RWPE2 (cell line): ENCODE results near the gene RAB3GAP1.
A peak's percentile ranks its signal among the peaks of the same experiment; 100 is the strongest.

Experiments
- ATAC-seq: fragments of 200-7000 bp; cut with Tn5 transposase; 3 replicates; pipeline ENCODE4 v1.9.1; 2021; ENCODE audit warnings: low read depth
- DNase-seq: peaks from one replicate; pipeline ENCODE4 v3.0.0-alpha.2; 2020; ENCODE audit warnings: low spot score
- H3K27ac ChIP-seq: fragments of 450-650 bp; 2 replicates; pipeline ENCODE4 v1.5.1; 2017; ENCODE audit warnings: mild to moderate bottlenecking; ENCODE audit not compliant: poor library complexity, severe bottlenecking
- H3K27me3 ChIP-seq: fragments of 250-450 bp; sonication (Bioruptor Pico); 2 replicates; pipeline ENCODE4 v1.5.1; 2021; ENCODE audit warnings: mild to moderate bottlenecking, moderate library complexity; ENCODE audit not compliant: insufficient read depth, poor library complexity, severe bottlenecking
- H3K36me3 ChIP-seq: fragments of 250-450 bp; sonication (Bioruptor Pico); 2 replicates; pipeline ENCODE4 v1.5.1; 2020; ENCODE audit warnings: low read depth, mild to moderate bottlenecking, moderate library complexity
- H3K4me1 ChIP-seq: fragments of 250-450 bp; sonication (Bioruptor Pico); 2 replicates; pipeline ENCODE4 v1.5.1; 2021; ENCODE audit warnings: mild to moderate bottlenecking, moderate library complexity; ENCODE audit not compliant: insufficient read depth, poor library complexity, severe bottlenecking
- H3K4me3 ChIP-seq: fragments of 250-450 bp; sonication (Bioruptor Pico); 2 replicates; pipeline ENCODE4 v1.5.1; 2021; ENCODE audit warnings: mild to moderate bottlenecking, moderate library complexity; ENCODE audit not compliant: severe bottlenecking
- H3K9me3 ChIP-seq: fragments of 250-450 bp; sonication (Bioruptor Pico); 2 replicates; pipeline ENCODE4 v1.5.1; 2021; ENCODE audit warnings: mild to moderate bottlenecking, moderate library complexity; ENCODE audit not compliant: severe bottlenecking
- TF ChIP-seq, protein P1 (sequence below): fragments of 450-650 bp; IDR thresholded peaks from one replicate; pipeline ENCODE4 v1.5.1; 2017; ENCODE audit warnings: mild to moderate bottlenecking, moderate library complexity; ENCODE audit not compliant: poor library complexity, severe bottlenecking

RAB3GAP1 gene

DNA sequence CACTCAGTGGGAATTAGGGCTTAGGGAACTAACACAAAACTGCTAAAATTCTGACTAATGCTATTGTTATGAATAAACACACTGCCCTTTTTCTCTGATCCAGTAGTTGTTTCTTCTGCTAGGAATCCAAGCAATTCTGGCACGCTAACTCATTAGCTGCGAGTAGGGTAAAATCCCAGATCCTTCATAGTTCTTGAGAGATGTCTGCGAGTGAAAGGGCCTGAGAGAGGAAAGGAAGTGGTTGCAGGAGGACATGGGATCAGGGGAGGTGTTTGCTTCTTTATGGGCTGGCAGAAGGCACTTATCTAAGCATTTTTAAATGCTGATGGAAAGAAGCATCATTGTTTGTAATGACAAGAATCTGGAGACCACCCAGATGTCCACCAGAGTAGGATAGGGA, 14.3 kb upstream of the RAB3GAP1 start:
- H3K27me3 ChIP-seq: no peaks in the 10 kb centered on the region
- H3K4me3 ChIP-seq: no peak overlapping the region
- DNase-seq (no peak), ATAC-seq (no peak)
- peaks cover 2% of the 10 kb centered on the region for H3K9me3 ChIP-seq
- no peaks in the 10 kb centered on the region for H3K36me3 ChIP-seq
- no peaks in the 10 kb centered on the region for H3K4me1 ChIP-seq
- H3K27ac ChIP-seq: no peak overlapping the region
- TF ChIP-seq, protein P1, sequence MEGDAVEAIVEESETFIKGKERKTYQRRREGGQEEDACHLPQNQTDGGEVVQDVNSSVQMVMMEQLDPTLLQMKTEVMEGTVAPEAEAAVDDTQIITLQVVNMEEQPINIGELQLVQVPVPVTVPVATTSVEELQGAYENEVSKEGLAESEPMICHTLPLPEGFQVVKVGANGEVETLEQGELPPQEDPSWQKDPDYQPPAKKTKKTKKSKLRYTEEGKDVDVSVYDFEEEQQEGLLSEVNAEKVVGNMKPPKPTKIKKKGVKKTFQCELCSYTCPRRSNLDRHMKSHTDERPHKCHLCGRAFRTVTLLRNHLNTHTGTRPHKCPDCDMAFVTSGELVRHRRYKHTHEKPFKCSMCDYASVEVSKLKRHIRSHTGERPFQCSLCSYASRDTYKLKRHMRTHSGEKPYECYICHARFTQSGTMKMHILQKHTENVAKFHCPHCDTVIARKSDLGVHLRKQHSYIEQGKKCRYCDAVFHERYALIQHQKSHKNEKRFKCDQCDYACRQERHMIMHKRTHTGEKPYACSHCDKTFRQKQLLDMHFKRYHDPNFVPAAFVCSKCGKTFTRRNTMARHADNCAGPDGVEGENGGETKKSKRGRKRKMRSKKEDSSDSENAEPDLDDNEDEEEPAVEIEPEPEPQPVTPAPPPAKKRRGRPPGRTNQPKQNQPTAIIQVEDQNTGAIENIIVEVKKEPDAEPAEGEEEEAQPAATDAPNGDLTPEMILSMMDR: no peak

DNA sequence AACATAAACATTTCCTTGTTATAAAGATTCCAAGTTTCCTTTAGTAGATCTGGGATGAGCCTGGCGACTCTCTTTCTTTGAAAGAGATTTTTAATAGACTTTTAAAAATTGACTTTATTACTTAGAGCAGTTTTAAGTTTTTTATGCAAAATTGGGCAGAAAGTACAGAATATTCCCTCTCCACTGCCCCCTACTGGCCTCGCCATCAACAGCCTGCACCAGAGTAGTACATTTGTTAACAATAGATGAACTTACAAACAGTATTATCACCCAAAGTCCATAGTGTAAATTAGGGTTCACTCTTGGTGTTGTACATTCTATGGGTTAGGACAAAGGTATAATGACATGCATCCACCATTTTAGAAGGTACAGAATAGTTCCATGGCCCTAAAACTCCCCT, 8.7 kb upstream of the RAB3GAP1 start:
- no peak for DNase-seq
- Histone ChIP-seq H3K9me3 (no peaks in the 10 kb centered on the region), H3K4me1 (no peaks in the 10 kb centered on the region), H3K36me3 (no peaks in the 10 kb centered on the region), H3K27ac (no peak overlapping the region), H3K27me3 (no peaks in the 10 kb centered on the region), H3K4me3 (no peak overlapping the region)
- no peak for ATAC-seq
- TF ChIP-seq, protein P1: peak; percentile 19

DNA sequence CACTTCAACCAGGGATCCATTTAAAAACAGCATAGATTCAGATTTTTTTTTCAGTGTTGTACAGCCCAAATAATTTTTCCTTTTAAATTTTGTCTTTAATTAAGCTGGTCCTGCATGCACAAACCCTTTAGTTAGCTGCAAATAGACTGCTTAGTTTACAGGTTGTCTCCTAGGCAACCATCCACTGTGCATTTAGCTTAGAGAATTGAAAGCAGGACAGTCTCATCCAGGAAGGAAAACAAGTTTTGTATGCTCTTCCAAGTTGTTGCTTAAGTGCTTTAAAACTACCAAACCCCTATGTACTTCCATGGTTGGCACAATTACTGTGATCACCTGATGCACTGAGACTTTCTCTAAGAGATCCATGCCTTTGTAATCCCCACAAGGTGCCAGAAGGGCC, 4.8 kb upstream of the RAB3GAP1 start, which contains the start of gene MAP3K19:
MAP3K19 (minus strand) TSS at position 148 of the 400 bp plus-strand sequence. CDS start 22,800 bp downstream, outside the sequence.
- H3K4me3 ChIP-seq: no peak within 1 kb of the TSS
- TF ChIP-seq, protein P1: no peak
- no peak within 1 kb of the TSS for H3K27ac ChIP-seq
- no peaks in the 10 kb centered on the region for H3K27me3 ChIP-seq
- H3K4me1 ChIP-seq: no peaks in the 10 kb centered on the region
- H3K9me3 ChIP-seq: no peaks in the 10 kb centered on the region
- H3K36me3 ChIP-seq: no peaks in the 10 kb centered on the region
- ATAC-seq (no peak), DNase-seq (no peak)

DNA sequence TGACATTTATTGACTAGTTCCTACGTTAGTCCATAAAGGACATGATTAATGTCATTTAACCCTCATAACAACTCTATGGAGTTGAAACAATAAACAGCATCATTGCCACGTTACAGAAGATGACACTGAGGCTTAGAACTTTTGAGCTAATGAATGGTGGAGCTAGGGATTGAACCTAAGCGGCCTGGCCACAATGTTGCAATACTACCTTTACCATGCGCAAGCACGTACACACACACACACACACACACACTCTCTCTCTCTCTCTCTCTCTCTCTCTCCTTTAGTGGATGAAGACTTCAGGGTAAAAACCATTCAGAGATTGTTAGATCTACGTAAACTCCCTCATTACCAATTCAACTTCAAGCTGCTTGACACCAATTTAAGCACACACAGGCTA, 4.0 kb upstream of the RAB3GAP1 start:
- Histone ChIP-seq H3K36me3 (no peaks in the 10 kb centered on the region; the same call in 1 of the 2 replicates), H3K4me3 (no peak overlapping the region), H3K4me1 (no peaks in the 10 kb centered on the region), H3K27ac (no peak overlapping the region), H3K27me3 (no peaks in the 10 kb centered on the region), H3K9me3 (no peaks in the 10 kb centered on the region)
- TF ChIP-seq, protein P1: no peak
- ATAC-seq: no peak
- DNase-seq: no peak

DNA sequence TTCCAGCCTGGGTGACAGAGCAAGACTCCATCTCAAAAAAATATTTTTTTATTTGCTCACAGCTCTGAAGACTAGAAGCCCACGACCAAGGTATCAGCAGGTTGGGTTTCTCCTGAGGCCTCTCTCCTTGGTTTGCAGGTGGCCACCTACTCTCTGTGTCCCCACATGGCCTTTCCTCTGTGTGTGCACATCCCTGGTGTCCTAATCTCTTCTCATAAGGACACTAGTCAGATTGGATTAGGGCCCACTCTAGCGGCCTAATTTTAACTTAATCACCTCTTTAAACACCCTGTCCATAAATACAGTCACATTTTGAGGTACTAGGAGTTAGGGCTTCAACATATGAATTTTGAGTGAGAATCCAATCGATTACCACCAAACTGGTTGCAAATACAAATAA, 2.0 kb upstream of the RAB3GAP1 start:
- Histone ChIP-seq H3K9me3 (no peaks in the 10 kb centered on the region), H3K36me3 (peaks cover 19% of the 10 kb centered on the region), H3K4me1 (peaks cover 15% of the 10 kb centered on the region), H3K27me3 (no peaks in the 10 kb centered on the region), H3K27ac (no peak overlapping the region), H3K4me3 (no peak overlapping the region)
- ATAC-seq (no peak), DNase-seq (no peak)
- TF ChIP-seq, protein P1: no peak
